NCI-H146 treated with DMSO at 0.1 percent for 48 hours (cell line): ENCODE measurements around the gene TPBGL.
A peak's percentile ranks its signal among the peaks of the same experiment; 100 is the strongest.

Experiments used
- DNase-seq: peaks from one replicate; lab custom pipeline; 2025; ENCODE audit not compliant: unreplicated experiment; lab: John Stamatoyannopoulos, UW

The TPBGL gene

GRCh38 chr11:75240311-75241035 lies at the start of gene TPBGL:
Gene TPBGL (plus strand): TSS chr11:75240774. CDS start chr11:75241050, 276 bp downstream.
- no peak for DNase-seq

GRCh38 chr11:75191330-75191717 lies 49.2 kb upstream of the TPBGL start:
- DNase-seq: no peak

GRCh38 chr11:75193271-75193670 lies 47.3 kb upstream of the TPBGL start:
- no peak for DNase-seq

- no peak for DNase-seq
These were observed 46.9 kb upstream of the TPBGL start for GRCh38 chr11:75193711-75194110.

- DNase-seq: no peak
These were observed 46.4 kb upstream of the TPBGL start for GRCh38 chr11:75194147-75194546.

GRCh38 chr11:75195167-75195962 lies 45.2 kb upstream of the TPBGL start:
- no peak for DNase-seq

- no peak for DNase-seq
These were observed 44.1 kb upstream of the TPBGL start for GRCh38 chr11:75196426-75196825.

- DNase-seq: no peak
These were observed 42.9 kb upstream of the TPBGL start for GRCh38 chr11:75197512-75198277.

GRCh38 chr11:75198278-75198973 lies 42.1 kb upstream of the TPBGL start:
- DNase-seq: no peak

- DNase-seq: no peak
These were observed 41.1 kb upstream of the TPBGL start for GRCh38 chr11:75199412-75199955.

GRCh38 chr11:75200051-75200450 lies 40.5 kb upstream of the TPBGL start:
- DNase-seq: no peak

GRCh38 chr11:75200531-75200930 lies 40.0 kb upstream of the TPBGL start:
- DNase-seq: no peak

GRCh38 chr11:75201771-75202170 lies 38.8 kb upstream of the TPBGL start:
- no peak for DNase-seq

- no peak for DNase-seq
These were observed 38.4 kb upstream of the TPBGL start for GRCh38 chr11:75202195-75202594.

- no peak for DNase-seq
These were observed 37.4 kb upstream of the TPBGL start for GRCh38 chr11:75203138-75203537.

- no peak for DNase-seq
These were observed 36.9 kb upstream of the TPBGL start for GRCh38 chr11:75203641-75204011.

GRCh38 chr11:75204012-75204674 lies 36.4 kb upstream of the TPBGL start:
- no peak for DNase-seq

- peak; percentile 37 for DNase-seq
These were observed 35.6 kb upstream of the TPBGL start for GRCh38 chr11:75204685-75205563.

GRCh38 chr11:75205564-75206020 lies 35.0 kb upstream of the TPBGL start:
- DNase-seq: no peak
